Left lobe of liver (tissue), 2 donors: ENCODE results near the gene KCNQ1. TPM values are rescaled to one million over a fixed set of nuclear protein-coding genes. Genes with fewer than 3 reads are reported as not detected.
A peak's percentile ranks its signal among the peaks of the same experiment; 100 is the strongest.

ENCODE experiments used
- ATAC-seq: fragments of 200-7000 bp; cut with Tn5 transposase; one replicate; pipeline ENCODE4 v1.9.1; 2020; ENCODE audit warnings: mild to moderate bottlenecking, moderate library complexity
- DNase-seq: peaks from one replicate; pipeline ENCODE4 v3.0.0-alpha.2; 2020; ENCODE audit warnings: low spot score
- total RNA-seq: library from RNA; stranded (reverse); gene quantifications from one replicate; pipeline ENCODE4 v1.2.1, GENCODE V29; 2021
- donor health status: DM: no; HTN: no; CAD: no; lungs with moderate emphysema.
- donor health status: DM: no; HTN: yes; CAD: no.

KCNQ1 gene
- total RNA-seq, 1 donor from 2014 or later = 2.1 TPM

GRCh38 chr11:2769409-2770095 lies 324.7 kb downstream of the KCNQ1 start:
- ATAC-seq = no peak
- DNase-seq = peak; percentile 27

DNA sequence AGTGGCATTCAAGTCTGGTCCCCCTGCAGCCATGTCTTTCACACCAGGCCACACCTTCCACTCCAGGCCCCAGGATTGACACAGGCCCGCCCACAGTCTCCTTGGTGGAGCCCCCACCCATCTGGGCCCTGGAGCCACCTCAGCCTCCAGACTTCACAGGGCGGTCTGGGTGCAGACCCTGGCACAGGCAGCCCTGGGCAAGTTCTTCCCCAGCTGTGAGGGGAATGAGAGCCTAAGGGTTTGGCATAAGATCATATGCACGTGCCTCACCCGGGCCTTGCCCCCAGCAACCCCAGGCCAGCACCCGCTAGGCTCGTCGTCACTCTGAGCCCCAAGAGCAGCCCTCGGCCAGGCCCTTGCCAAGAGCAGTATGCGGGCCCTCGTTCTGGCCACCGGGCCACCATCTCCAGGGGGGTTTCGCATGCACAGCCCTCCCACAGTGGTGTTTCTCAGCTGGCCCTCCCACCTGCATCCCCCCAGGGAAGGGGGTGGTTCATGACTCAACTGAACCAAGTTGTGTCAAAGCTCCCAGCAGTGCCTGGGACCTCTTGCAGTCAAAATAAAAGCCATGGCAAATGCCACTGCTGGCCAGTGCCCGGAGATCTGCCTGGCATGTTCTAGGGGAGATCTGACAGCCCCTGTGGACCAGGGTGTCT lies 325.4 kb downstream of the KCNQ1 start:
- peak; percentile 42 for DNase-seq

GRCh38 chr11:2770761-2771301 lies 326.0 kb downstream of the KCNQ1 start:
- DNase-seq (peak; percentile 33), ATAC-seq (no peak)

More for the DNA sequence above, 325.4 kb downstream of the KCNQ1 start:
- no peak for ATAC-seq

- DNase-seq = peak; percentile 36
- ATAC-seq = no peak
These were observed 327.1 kb downstream of the KCNQ1 start for GRCh38 chr11:2771758-2772466.

- peak; percentile 37 for DNase-seq
- ATAC-seq = no peak
These were observed 327.8 kb downstream of the KCNQ1 start for GRCh38 chr11:2772544-2773031.

GRCh38 chr11:2774173-2775082 lies 329.6 kb downstream of the KCNQ1 start:
- ATAC-seq = no peak
- peak; percentile 37 for DNase-seq

DNA sequence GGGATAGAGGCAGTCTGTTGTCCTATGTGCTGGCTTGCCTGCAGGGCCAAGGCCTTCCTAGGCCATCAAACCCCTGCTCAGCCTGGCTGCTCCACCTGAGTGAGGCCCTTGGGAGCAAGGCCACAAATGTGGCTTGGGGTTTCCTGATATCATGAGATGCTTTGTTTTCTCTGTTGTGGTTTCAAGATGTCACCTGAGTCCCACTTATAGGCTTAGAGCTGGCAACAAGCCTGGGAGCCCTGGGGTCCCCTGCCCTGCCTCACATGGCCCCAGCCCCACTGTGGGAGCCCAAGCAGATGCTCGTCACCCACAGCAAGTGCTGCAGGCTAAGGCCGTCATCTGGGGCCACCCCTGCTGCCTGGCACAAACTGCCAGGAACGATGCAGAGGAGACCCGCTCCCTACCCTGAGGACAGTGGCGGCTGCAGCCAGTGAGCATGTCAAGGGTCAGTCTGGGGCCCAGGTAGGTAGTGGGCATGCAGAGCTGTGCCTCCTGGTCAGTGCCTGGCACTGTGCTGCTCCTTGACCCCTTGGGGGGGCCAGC lies 330.3 kb downstream of the KCNQ1 start:
- ATAC-seq = no peak
- peak; percentile 33 for DNase-seq

DNA sequence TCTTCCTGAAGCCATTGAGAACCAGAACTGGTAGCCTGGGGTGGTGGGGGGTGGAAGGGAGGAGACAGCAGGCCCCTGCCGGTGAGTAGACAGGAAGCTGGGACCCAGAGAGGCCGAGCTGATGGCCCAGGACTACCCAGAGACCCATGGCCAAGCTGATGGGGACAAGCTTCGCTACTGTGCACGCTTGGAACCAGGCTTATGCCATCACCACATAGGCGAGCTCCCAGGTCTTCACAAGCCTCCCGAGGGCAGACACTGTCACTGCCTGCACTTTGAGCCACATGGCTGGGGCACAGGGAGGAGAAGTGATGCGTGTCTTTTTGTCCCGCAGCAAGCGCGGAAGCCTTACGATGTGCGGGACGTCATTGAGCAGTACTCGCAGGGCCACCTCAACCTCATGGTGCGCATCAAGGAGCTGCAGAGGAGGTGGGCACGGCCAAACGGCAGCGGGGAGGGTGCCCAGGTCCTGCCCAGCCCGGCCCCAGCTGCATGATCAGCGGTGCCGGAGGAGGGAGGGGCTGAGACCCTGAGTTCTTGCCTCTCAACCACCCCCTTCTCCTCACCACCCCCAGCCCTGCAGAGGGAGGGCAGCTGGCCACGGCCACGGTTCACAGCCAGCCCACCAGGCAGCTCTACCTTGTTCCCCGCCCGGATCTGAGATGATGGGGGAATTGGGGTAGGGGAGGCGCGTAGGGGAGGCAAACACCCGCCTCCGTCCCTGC lies 331.0 kb downstream of the KCNQ1 start:
- DNase-seq (peak; percentile 39), ATAC-seq (no peak)

GRCh38 chr11:2776351-2777061 lies 331.7 kb downstream of the KCNQ1 start:
- no peak for ATAC-seq
- DNase-seq = peak; percentile 42

DNA sequence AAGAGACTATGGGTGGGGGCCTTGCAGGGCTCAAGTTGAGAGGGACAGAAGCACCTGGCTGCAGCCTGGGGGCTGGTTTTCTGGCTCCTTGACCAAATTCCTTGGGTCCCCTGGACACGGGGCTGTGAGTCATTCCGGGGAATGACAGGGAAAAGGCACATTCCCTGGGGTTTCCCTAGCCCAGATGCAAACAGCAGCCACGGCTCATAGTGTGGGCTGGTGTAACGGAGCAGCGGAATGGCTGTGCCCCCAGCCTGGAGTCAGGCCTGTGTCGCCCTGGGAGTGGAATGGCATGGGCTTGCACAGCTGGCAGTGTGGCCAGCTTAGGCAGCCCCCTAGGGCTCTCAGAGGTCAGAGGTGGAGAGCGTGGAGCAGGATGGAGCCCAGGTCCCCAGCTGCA lies 332.6 kb downstream of the KCNQ1 start:
- ATAC-seq = no peak
- DNase-seq = peak; percentile 45

DNA sequence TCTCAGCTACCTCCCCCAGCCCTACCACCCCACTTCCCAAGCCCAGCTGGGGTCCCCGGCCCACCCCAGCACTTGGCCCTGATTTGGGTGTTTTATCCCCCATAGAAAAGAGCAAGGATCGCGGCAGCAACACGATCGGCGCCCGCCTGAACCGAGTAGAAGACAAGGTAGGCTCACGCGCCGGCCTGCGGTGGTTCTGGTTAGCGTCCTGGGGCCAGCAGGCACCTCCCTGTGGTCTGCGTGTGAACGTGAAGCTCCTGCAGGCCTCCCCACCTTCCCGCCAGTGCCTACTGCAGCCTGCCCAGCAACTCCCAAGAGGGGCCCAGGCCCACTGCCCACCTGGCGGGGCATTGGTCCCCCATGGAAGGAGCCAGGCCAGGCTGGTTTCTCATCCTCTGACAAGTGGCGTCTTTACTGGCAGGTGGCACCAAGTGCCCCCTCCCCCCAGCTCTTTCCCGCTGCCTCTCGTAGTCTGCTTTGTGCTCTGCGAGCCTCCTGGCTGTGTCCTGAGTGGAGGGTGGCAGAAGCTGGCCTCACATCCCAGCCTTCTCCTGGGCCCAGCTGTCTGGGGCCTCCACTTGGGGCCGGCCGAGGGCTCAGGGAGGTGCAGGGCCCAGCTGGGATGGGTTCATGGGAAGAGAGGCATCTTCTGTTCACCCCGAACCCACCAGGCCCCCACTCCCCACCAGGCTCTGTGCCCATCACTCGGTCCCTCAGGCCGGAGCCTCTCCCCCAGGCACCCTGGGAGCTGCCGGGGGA lies 333.2 kb downstream of the KCNQ1 start:
- no peak for ATAC-seq
- peak; percentile 51 for DNase-seq

- peak; percentile 87 for ATAC-seq
- peak; percentile 93 for DNase-seq
These were observed 334.1 kb downstream of the KCNQ1 start for GRCh38 chr11:2778630-2779498.

- DNase-seq = no peak
- no peak for ATAC-seq
These were observed 334.7 kb downstream of the KCNQ1 start for GRCh38 chr11:2779499-2779980.

GRCh38 chr11:2779981-2780849 lies 335.4 kb downstream of the KCNQ1 start:
- ATAC-seq = no peak

GRCh38 chr11:2780850-2781407 lies 336.1 kb downstream of the KCNQ1 start:
- no peak for ATAC-seq
- DNase-seq = no peak

More at GRCh38 chr11:2779981-2780849, 335.4 kb downstream of the KCNQ1 start:
- peak; percentile 53 for DNase-seq
